ENCODE results near the gene CSTF1. TPM values are rescaled to one million over a fixed set of nuclear protein-coding genes. Genes with fewer than 3 reads are reported as not detected.

Gene CSTF1
- total and polyA plus RNA-seq, 2 of the 4 experiments (the other 2 are of a cell fraction): 48.8 to 105 TPM

DNA sequence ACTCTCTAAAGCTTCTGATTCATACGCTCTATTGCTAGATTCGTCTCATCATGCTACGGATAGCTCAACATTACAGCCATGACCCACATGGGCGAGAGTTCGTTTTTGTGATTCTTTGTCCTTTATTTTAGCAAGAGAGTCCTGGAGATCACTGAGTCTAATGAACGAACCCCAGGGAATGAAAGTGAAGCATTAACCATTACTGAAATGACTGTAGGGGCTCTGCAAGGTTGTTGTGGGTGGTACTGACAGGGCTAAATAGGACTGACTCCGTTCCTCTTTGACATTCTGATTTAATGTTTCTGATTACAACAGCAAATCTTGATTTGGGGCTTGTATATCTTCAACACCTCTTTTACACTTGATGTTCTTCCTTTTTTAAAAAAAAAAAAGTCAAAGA is 62.3 kb downstream of the CSTF1 start:
- Histone ChIP-seq H2BK20ac (ENCODE audit: low read depth, low read length) (no peak overlapping the region), H3K4me3 (ENCODE audit: insufficient read depth, low read depth, low read length) (no peak overlapping the region), H3K4ac (ENCODE audit: low read depth, low read length) (no peak overlapping the region), H2AK9ac (replicated peaks; ENCODE audit: low read depth, low read length, poor library complexity) (peak overlapping the region; percentile 45), H3K23ac (ENCODE audit: low read depth, low read length) (no peak overlapping the region), H3K4me1 (ENCODE audit: control insufficient read depth, insufficient read depth, low read length) (no peaks in the 10 kb centered on the region), H3K56ac (ENCODE audit: extremely low read depth, insufficient read depth, low read length) (no peak overlapping the region), H3K9ac (ENCODE audit: low read depth, low read length) (no peak overlapping the region), H2BK120ac (ENCODE audit: low read depth, low read length) (no peak overlapping the region), H2AK5ac (ENCODE audit: low read depth, low read length) (no peak overlapping the region), H3K9me1 (ENCODE audit: insufficient read depth, low read length) (no peaks in the 10 kb centered on the region), H4K91ac (ENCODE audit: insufficient read depth, low read depth, low read length) (no peak overlapping the region), H4K8ac (ENCODE audit: low read depth in 2 of 2, low read length in 2 of 2) (no peak overlapping the region), H3K36me3 (ENCODE audit: control insufficient read depth, insufficient read depth, low read length) (peaks cover 34% of the 10 kb centered on the region), H2AFZ (replicated peaks; ENCODE audit: low read length, poor library complexity) (no peak overlapping the region), H3K79me1 (ENCODE audit: low read depth in 1 of 2, low read length in 2 of 2) (no peaks in the 10 kb centered on the region; a peak in 1 of 4 replicates), H3K14ac (replicated peaks; ENCODE audit: low read depth, low read length) (no peak overlapping the region), H2BK5ac (ENCODE audit: low read depth, low read length, poor library complexity, severe bottlenecking) (no peak overlapping the region), H3K27ac (ENCODE audit: insufficient read depth, low read length) (no peak overlapping the region), H3K18ac (ENCODE audit: low read depth, low read length) (no peak overlapping the region), H2BK15ac (ENCODE audit: low read depth, low read length) (no peak overlapping the region), H3K27me3 (ENCODE audit: control insufficient read depth, insufficient read depth, low read length) (no peaks in the 10 kb centered on the region), H4K5ac (ENCODE audit: low read depth, low read length) (no peak overlapping the region), H3K9me3 (ENCODE audit: control insufficient read depth, insufficient read depth, low read length) (no peaks in the 10 kb centered on the region), H3K4me2 (ENCODE audit: low read depth, low read length) (no peak overlapping the region), H4K20me1 (ENCODE audit: insufficient read depth, low read length) (no peaks in the 10 kb centered on the region)
- in situ Hi-C loops (cut with MboI; ENCODE audit: low sequenced_read_pairs) (no loop called here), intact Hi-C loops (cut with micrococcal nuclease) (no loop called here), dilution Hi-C loops (cut with HindIII; ENCODE audit: low sequenced_read_pairs, unreplicated experiment) (no loop called here)
- CTCF ChIA-PET: interaction anchor here (1.5 kb wide), 1 partner anchor 8 kb away, joined by 5 read pairs; no protein-coding TSS in a partner anchor
- no TSS peak for BruUV-seq (replicated peaks)
- ATAC-seq (ENCODE audit: low read depth) (no peak), DNase-seq (no peak)
- no CpG with 5 or more reads among the region's 7 CpGs for WGBS, 2 experiments (ENCODE audit: extremely low coverage in 2 of 2, insufficient read length in 1 of 2)
- POLR2A ChIA-PET (ENCODE audit: unreplicated experiment): no interaction called here
- no peak for TF ChIP-seq BHLHE40 (IDR thresholded peaks at IDR 0.05; ENCODE audit: low read depth, low read length)
- TF ChIP-seq MXI1 (IDR thresholded peaks at IDR 0.05; ENCODE audit: borderline replicate concordance, low read depth, low read length): no peak
- TF ChIP-seq, protein P1, sequence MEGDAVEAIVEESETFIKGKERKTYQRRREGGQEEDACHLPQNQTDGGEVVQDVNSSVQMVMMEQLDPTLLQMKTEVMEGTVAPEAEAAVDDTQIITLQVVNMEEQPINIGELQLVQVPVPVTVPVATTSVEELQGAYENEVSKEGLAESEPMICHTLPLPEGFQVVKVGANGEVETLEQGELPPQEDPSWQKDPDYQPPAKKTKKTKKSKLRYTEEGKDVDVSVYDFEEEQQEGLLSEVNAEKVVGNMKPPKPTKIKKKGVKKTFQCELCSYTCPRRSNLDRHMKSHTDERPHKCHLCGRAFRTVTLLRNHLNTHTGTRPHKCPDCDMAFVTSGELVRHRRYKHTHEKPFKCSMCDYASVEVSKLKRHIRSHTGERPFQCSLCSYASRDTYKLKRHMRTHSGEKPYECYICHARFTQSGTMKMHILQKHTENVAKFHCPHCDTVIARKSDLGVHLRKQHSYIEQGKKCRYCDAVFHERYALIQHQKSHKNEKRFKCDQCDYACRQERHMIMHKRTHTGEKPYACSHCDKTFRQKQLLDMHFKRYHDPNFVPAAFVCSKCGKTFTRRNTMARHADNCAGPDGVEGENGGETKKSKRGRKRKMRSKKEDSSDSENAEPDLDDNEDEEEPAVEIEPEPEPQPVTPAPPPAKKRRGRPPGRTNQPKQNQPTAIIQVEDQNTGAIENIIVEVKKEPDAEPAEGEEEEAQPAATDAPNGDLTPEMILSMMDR (conservative IDR thresholded peaks at IDR 0.05; ENCODE audit: low read depth, low read length): no peak
- TF ChIP-seq MAFK (IDR thresholded peaks at IDR 0.05; ENCODE audit: low read depth, low read length): no peak
- no peak for TF ChIP-seq USF2 (IDR thresholded peaks at IDR 0.05; ENCODE audit: low read depth, low read length)

Other genes starting within 250 kb of the CSTF1 start
- gene MC3R, start 143.9 kb upstream of the CSTF1 start, total RNA-seq (2012; rRNA removed): not detected in 2 replicates
- gene MC3R, start 143.9 kb upstream of the CSTF1 start, polyA plus RNA-seq (2012; rRNA removed): not detected in 2 replicates
- 45.0 and 48.9 TPM in 2 replicates for gene FAM210B, start 33.7 kb upstream of the CSTF1 start, total RNA-seq (2012; rRNA removed)
- 25.6 and 29.5 TPM in 2 replicates for gene FAM210B, start 33.7 kb upstream of the CSTF1 start, polyA plus RNA-seq (2012; rRNA removed)
- 83.3 and 88.0 TPM in 2 replicates for gene AURKA, start 430 bp upstream of the CSTF1 start, total RNA-seq (2012; rRNA removed)
- gene AURKA, start 430 bp upstream of the CSTF1 start, polyA plus RNA-seq (2012; rRNA removed): 63.7 and 68.0 TPM in 2 replicates
- 25.8 and 26.1 TPM in 2 replicates for gene CASS4, start 19.6 kb downstream of the CSTF1 start, total RNA-seq (2012; rRNA removed)
- 26.5 and 29.6 TPM in 2 replicates for gene CASS4, start 19.6 kb downstream of the CSTF1 start, polyA plus RNA-seq (2012; rRNA removed)
- 109 and 118 TPM in 2 replicates for gene RTF2, start 76.0 kb downstream of the CSTF1 start, total RNA-seq (2012; rRNA removed)
- 98.4 and 102 TPM in 2 replicates for gene RTF2, start 76.0 kb downstream of the CSTF1 start, polyA plus RNA-seq (2012; rRNA removed)
- gene FAM209A, start 132.1 kb downstream of the CSTF1 start, total RNA-seq (2012; rRNA removed): 0.18 TPM in 1 of 2 replicates, not detected in the other
- gene FAM209A, start 132.1 kb downstream of the CSTF1 start, polyA plus RNA-seq (2012; rRNA removed): 0.20 and 0.22 TPM in 2 replicates
- not detected in 2 replicates for gene FAM209B, start 140.6 kb downstream of the CSTF1 start, total RNA-seq (2012; rRNA removed)
- gene FAM209B, start 140.6 kb downstream of the CSTF1 start, polyA plus RNA-seq (2012; rRNA removed): 0.24 and 0.32 TPM in 2 replicates
- gene TFAP2C, start 236.7 kb downstream of the CSTF1 start, total RNA-seq (2012; rRNA removed): under 0.01 TPM in 2 replicates
- gene TFAP2C, start 236.7 kb downstream of the CSTF1 start, polyA plus RNA-seq (2012; rRNA removed): 0.05 TPM in 1 of 2 replicates, not detected in the other